ENCODE results near the gene CFAP210.
"Not testable (repeated sequence)": the region's sequence is repeated elsewhere in the genome, so short reads cannot be mapped to it uniquely, and the experiment has no call there.

CFAP210 gene

DNA sequence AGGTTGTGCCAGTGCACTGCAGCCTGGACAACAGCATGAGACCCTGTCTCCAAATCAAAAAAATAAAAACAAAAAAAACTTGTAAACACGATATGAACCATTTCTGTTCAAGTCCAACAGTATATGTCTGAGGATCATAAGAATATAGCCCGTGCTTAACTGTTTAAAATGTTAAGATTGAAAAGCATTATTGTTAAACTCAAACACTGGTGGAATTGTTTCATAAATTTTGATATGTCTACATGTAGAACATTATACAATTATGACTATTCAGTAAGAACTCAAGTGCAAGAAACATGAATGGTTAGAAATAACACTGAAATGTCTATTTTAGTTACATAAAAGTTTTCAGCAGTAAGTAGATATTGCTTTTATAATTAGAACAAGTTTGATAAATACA is 80.3 kb downstream of the CFAP210 start:
- no peak for FAIRE-seq

DNA sequence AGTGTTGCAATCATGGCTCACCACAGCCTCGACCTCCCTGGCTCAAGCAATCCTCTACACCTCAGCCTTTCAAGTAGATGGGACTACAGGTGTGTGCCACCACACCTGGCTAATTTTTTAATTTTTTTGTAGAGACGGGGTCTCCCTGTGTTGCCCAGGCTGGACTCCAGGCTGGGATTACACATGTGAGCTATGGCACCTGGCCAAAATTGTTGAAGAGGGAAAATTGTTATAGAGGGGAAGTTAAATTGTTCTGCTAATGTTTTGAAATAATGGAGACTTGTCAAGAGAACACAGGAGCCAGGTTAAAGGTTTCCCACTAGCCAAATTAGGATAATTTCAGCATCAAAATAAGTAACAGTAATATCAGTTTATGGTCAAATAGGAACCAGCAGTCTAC is 84.9 kb downstream of the CFAP210 start:
- no peak for FAIRE-seq

DNA sequence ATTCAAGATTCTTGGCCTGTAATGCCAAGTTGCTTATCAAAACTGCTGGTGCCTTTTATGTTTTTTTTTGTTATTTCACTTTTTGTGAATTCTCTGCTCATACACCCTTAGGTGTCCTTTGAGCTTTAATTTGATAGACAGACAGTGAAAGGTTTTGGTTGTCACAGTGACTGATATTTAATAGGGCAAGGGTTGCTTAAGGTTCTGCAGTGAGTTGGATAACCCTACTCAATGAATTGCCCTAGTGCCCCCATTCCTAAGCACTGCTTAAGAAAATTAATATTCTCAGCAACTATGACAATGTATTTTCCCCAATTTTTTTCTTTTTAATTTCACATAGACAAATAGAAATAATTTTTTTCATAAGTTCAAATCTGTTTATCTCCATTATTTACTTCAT is 94.6 kb downstream of the CFAP210 start:
- FAIRE-seq = no peak

DNA sequence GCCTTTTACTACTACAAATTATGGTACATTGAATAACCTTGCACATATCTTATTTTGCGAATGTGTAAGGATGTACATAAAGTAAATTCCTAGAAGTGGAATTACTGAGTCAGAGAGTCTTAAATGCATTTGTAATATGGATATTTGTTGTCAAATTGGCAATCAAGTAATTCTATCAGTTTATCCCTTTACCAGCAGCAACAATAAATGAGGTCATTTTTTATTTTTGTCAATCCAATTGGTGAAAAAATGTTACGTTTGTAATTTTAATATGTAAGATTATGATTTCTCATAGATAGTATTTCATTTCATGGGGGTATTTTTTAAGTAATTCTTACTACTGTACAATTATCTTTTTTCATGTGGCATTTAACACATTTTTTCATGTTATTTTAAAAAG is 95.2 kb downstream of the CFAP210 start:
- peak; percentile 51 for FAIRE-seq

DNA sequence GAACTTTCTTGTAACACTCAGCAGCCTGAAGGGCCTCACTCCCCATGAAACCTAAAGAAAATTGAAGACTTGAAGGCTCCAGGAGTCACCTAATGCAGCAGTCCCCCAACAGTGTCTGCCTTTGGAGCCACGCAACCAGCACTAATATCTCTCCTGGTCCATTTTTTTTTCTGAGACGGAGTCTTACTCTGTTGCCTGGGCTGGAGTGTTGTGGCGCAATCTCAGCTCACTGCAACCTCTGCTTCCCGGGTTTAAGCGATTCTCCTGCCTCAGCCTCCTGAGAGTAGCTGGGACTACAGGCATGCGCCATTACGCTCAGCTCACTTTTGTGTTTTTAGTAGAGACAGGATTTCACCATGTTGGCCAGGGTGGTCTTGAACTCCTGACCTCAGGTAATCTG is 97.7 kb downstream of the CFAP210 start:
- FAIRE-seq = not testable (repeated sequence)
